ENCODE measurements around the gene CTBP2.

The CTBP2 gene

GRCh38 chr10:125148528-125148927, 11.8 kb downstream of the CTBP2 start:
- no peak overlapping the region for H3K4me3 ChIP-seq (ENCODE audit: low read depth, low read length)
- no peak for TF ChIP-seq CTCF (IDR thresholded peaks at IDR 0.05; ENCODE audit: borderline replicate concordance, insufficient read depth, low read depth, low read length)

GRCh38 chr10:125147971-125148439, 12.4 kb downstream of the CTBP2 start:
- no peak overlapping the region for H3K4me3 ChIP-seq (ENCODE audit: low read depth, low read length)

GRCh38 chr10:125146791-125147579, 13.4 kb downstream of the CTBP2 start:
- no peak overlapping the region for H3K4me3 ChIP-seq (ENCODE audit: low read depth, low read length)
- TF ChIP-seq CTCF (IDR thresholded peaks at IDR 0.05; ENCODE audit: borderline replicate concordance, insufficient read depth, low read depth, low read length) = no peak

More at GRCh38 chr10:125147971-125148439, 12.4 kb downstream of the CTBP2 start:
- TF ChIP-seq CTCF (IDR thresholded peaks at IDR 0.05; ENCODE audit: borderline replicate concordance, insufficient read depth, low read depth, low read length) = no peak

GRCh38 chr10:125145636-125146035, 14.7 kb downstream of the CTBP2 start:
- TF ChIP-seq CTCF (IDR thresholded peaks at IDR 0.05; ENCODE audit: borderline replicate concordance, insufficient read depth, low read depth, low read length) = no peak
- no peak overlapping the region for H3K4me3 ChIP-seq (ENCODE audit: low read depth, low read length)

GRCh38 chr10:125144693-125145623, 15.4 kb downstream of the CTBP2 start:
- peak; percentile 45; the same call in 1 of the 2 replicates for TF ChIP-seq CTCF (IDR thresholded peaks at IDR 0.05; ENCODE audit: borderline replicate concordance, insufficient read depth, low read depth, low read length)
- no peak overlapping the region for H3K4me3 ChIP-seq (ENCODE audit: low read depth, low read length)

- no peak for TF ChIP-seq CTCF (IDR thresholded peaks at IDR 0.05; ENCODE audit: borderline replicate concordance, insufficient read depth, low read depth, low read length)
- H3K4me3 ChIP-seq (ENCODE audit: low read depth, low read length) = no peak overlapping the region
These were observed 16.2 kb downstream of the CTBP2 start for GRCh38 chr10:125144206-125144605.

All from GM12875 (cell line).